MCF 10A (cell line): ENCODE measurements around the gene LGR4. TPM values are rescaled to one million over a fixed set of nuclear protein-coding genes. Genes with fewer than 3 reads are reported as not detected.

ENCODE experiments used
- BruUV-seq: library from RNA; stranded (reverse); fragments of 400-500 nt; replicated peaks from 2 replicates; lab custom pipeline; 2021; lab: Mats Ljungman, UMichigan
- CTCF ChIA-PET: fragments of 300-600 bp; sonication (Branson Sonifier 250); formaldehyde crosslinking; extraction: SDS; loops from one replicate; lab custom pipeline; 2021; ENCODE audit warnings: antibody characterized with exemption, inconsistent platforms; lab: Yijun Ruan, JAX
- POLR2A ChIA-PET: fragments of 300-600, 350-650 bp; sonication (Branson Sonifier 250); formaldehyde crosslinking; extraction: SDS; loops from one replicate; lab custom pipeline; 2020; ENCODE audit warnings: antibody characterized with exemption, inconsistent platforms; lab: Yijun Ruan, JAX
- DNase-seq: peaks from one replicate; pipeline ENCODE4 v3.0.0-alpha.2; 2018; ENCODE audit not compliant: unreplicated experiment
- H3K27ac Mint-ChIP-seq: one replicate; pipeline ENCODE4 v1.8.0; 2022; ENCODE audit warnings: mild to moderate bottlenecking, low read depth, mixed read lengths; ENCODE audit not compliant: unreplicated experiment
- H3K27me3 Mint-ChIP-seq: one replicate; pipeline ENCODE4 v1.8.0; 2022; ENCODE audit warnings: mixed read lengths; ENCODE audit not compliant: insufficient read depth, unreplicated experiment
- H3K36me3 Mint-ChIP-seq: one replicate; pipeline ENCODE4 v1.8.0; 2022; ENCODE audit warnings: mild to moderate bottlenecking, moderate library complexity, mixed read lengths; ENCODE audit not compliant: insufficient read depth, unreplicated experiment
- H3K4me1 Mint-ChIP-seq: one replicate; pipeline ENCODE4 v1.8.0; 2022; ENCODE audit warnings: mixed read lengths; ENCODE audit not compliant: insufficient read depth, unreplicated experiment
- H3K4me3 Mint-ChIP-seq: one replicate; pipeline ENCODE4 v1.8.0; 2022; ENCODE audit warnings: mild to moderate bottlenecking, moderate library complexity, mixed read lengths; ENCODE audit not compliant: unreplicated experiment
- H3K9me3 Mint-ChIP-seq: one replicate; pipeline ENCODE4 v1.8.0; 2022; ENCODE audit warnings: mixed read lengths; ENCODE audit not compliant: unreplicated experiment
- CTCF ChIP-seq: fragments of 200-600 bp; IDR thresholded peaks from one replicate; pipeline ENCODE4 v1.8.0; 2022; ENCODE audit warnings: antibody characterized with exemption, mild to moderate bottlenecking; ENCODE audit not compliant: unreplicated experiment
- intact Hi-C: fragments of 100-400 bp; cut with micrococcal nuclease; formaldehyde crosslinking; loops from 2 replicates; pipeline ENCODE4 v1.14.1; 2022
- total RNA-seq: library from RNA; stranded (reverse); gene quantifications from 2 replicates; pipeline ENCODE4 v1.2.3, GENCODE V29; 2022

LGR4 gene
- total RNA-seq, 1 experiment from 2014 or later: 14.2 TPM

GRCh38 chr11:27433742-27434141 is 38.8 kb downstream of the LGR4 start:
- Mint-ChIP-seq H3K27ac (no peak overlapping the region), H3K27me3 (no peaks in the 10 kb centered on the region), H3K9me3 (no peaks in the 10 kb centered on the region), H3K4me3 (no peak overlapping the region), H3K36me3 (no peaks in the 10 kb centered on the region), H3K4me1 (no peaks in the 10 kb centered on the region)
- ChIA-PET POLR2A (interaction anchor here (0.7 to 1.1 kb wide), 3 partner anchors 9 to 18 kb away, joined by 3 to 5 read pairs (median 4); no protein-coding TSS in a partner anchor), CTCF (interaction anchor here (1.1 to 2.0 kb wide), 2 partner anchors 12 kb away, joined by 3 to 6 read pairs; no protein-coding TSS in a partner anchor)
- no peak for DNase-seq
- no peak for TF ChIP-seq CTCF
- intact Hi-C loops: no loop called here
- BruUV-seq: no TSS peak

GRCh38 chr11:27431808-27432207 is 40.8 kb downstream of the LGR4 start:
- DNase-seq: no peak
- Mint-ChIP-seq H3K27me3 (no peaks in the 10 kb centered on the region), H3K27ac (no peak overlapping the region), H3K4me1 (peaks cover 12% of the 10 kb centered on the region), H3K36me3 (no peaks in the 10 kb centered on the region), H3K9me3 (no peaks in the 10 kb centered on the region), H3K4me3 (no peak overlapping the region)
- CTCF ChIA-PET: interaction anchor here (1.3 kb wide), 1 partner anchor 10 kb away, joined by 4 read pairs; no protein-coding TSS in a partner anchor
- TF ChIP-seq CTCF: no peak
- POLR2A ChIA-PET: interaction anchor here (1.9 to 2.8 kb wide), 3 partner anchors 16 to 33 kb away, joined by 5 to 13 read pairs (median 9); no protein-coding TSS in a partner anchor
- no TSS peak for BruUV-seq
- intact Hi-C loops: no loop called here

GRCh38 chr11:27429761-27430393 is 42.7 kb downstream of the LGR4 start:
- no TSS peak for BruUV-seq
- no peaks in the 10 kb centered on the region for H3K27me3 Mint-ChIP-seq
- intact Hi-C loops: no loop called here
- peak; percentile 21 for DNase-seq
- no peaks in the 10 kb centered on the region for H3K36me3 Mint-ChIP-seq
- H3K9me3 Mint-ChIP-seq: no peaks in the 10 kb centered on the region
- H3K4me1 Mint-ChIP-seq: peaks cover 14% of the 10 kb centered on the region
- H3K4me3 Mint-ChIP-seq: no peak overlapping the region
- ChIA-PET POLR2A (interaction anchor here (0.6 to 2.8 kb wide), 15 partner anchors 9 to 110 kb away, joined by 3 to 13 read pairs (median 5); partner anchors contain the start of gene LGR4), CTCF (interaction anchor here (0.5 to 0.6 kb wide), 2 partner anchors 20 to 56 kb away, joined by 3 read pairs; no protein-coding TSS in a partner anchor)
- no peak for TF ChIP-seq CTCF
- H3K27ac Mint-ChIP-seq: no peak overlapping the region
